ENCODE results near the gene PDE4B.

PDE4B gene

DNA sequence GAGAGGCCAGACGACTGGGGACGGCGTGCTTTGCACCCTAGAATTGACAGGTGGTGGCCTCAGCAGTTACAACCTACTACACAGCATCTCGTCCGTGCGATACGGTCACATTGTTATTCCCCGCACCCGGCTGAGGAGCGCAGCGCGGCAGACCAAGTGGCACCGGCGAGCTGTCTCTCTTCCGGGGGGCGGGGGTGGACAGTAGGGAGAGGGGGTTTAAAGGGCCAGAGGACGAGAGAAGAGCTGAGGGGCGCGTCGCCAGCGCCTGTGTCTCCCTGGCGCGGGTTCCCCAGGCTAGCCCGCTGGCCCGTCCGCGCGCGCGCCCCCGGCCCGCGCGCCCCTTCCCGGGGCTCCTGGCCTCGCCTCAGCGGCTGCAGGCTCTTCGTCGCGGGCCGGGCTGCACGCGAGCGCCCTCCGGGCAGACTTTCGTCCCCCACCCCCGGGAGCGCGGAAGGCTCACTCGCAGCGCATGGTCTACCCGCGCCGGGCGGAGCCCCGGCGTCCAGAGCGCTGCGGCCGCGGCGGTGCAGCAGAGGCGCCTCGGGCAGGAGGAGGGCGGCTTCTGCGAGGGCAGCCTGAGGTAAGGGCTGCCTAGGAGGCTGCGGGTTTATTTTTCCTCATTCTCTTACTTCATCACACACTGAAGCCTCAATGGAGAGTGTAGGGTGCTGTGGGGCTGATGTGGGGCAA is at the start of gene PDE4B:
TSS of gene PDE4B (plus strand) at position 227 of the 690 bp plus-strand sequence.
- no peak for DNase-seq (ENCODE audit: low read depth, low spot score)

DNA sequence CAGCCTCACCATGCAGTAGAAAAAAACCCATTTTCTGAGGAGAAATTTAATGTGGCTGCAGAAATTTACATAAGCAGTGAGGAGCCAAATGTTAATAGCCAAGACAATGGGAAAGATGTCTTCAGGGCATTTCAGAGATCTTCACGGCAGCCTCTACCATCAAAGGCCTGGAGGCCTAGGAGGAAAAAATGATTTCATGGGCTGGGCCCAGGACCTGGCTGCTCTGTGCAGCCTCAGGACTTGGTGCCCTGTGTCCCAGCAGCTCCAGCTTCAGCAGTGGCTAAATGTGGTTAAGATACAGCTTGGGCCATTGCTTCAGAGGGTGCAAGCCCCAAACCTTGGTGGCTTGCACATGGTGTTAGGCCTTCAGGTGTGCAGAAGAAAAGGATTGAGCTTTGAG is 48.0 kb upstream of the PDE4B start:
- DNase-seq (ENCODE audit: low read depth, low spot score): no peak

DNA sequence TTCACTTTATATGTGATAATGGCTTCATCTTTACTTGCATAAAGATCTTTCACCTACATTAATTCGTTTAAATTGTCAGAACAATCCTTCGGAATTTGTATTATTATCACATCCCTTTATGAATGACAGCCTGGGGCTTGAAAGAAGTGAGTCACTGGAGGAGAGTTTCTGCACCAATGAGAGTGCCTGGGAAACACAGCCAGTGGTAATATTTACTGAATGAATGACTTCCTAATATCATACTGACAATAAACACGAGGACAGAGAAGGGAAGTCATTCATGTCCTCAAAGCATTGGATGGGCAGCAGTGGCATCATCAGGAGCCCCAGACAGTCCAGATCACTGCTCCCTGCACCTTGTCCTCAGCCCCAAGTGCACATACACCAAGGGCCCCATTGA is 40.7 kb upstream of the PDE4B start:
- DNase-seq (ENCODE audit: low read depth, low spot score): no peak

DNA sequence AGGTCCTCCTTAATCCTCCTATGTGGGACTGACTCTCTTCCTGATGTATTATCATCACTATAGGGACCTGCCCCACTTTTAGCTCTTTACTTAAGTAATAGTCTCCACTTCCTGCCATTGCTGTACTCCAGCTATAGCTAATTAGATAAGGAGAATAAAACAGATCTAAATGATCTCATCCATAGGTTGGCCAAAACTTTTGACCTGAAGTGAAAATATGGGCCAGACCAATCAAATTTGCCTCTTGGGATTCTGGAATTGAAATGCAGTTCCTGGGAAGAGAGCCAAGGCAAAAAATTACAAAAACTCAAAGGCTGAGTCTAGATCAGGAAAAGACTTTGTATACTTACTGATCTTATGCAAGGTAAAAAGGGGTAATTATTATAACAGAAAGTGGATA is 36.1 kb upstream of the PDE4B start:
- no peak for DNase-seq (ENCODE audit: low read depth, low spot score)

DNA sequence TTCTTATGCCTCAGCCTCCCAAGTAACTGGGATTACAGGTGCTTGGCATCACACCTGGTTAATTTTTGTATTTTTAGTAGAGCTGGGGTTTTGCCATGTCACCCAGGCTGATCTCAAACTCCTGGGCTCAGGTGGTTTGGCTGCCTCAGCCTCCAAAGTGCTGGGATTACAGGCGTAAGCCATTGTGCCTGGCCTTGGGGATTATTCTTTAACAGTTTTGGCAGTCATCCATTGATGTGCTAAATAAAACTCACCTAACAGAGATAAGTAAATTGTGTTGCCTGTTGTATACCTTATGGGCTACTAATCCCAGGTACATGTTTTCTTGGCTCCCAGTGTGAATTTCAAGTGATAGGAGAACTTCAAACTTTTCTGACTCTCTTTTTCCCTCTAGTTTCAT is 35.2 kb upstream of the PDE4B start:
- no peak for DNase-seq (ENCODE audit: low read depth, low spot score)

DNA sequence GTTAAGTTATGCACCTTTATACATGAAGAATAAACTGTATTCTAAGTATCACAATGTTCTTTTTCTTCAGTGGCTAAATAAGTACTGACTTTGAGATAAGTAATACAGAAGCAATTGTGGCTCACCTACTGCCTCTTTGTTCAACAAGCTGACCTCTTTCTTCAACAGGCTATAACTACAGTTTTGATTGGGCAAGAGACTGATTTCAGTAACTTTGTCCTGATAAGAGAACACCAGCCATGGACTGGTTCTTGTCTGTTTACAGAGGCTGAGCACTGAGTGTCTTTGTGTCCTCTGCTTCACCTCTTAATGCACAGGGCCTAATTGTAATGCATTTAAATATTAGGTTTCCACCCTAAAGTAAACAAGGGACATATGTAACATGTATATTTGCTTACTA is 34.6 kb upstream of the PDE4B start:
- DNase-seq (ENCODE audit: low read depth, low spot score): no peak

DNA sequence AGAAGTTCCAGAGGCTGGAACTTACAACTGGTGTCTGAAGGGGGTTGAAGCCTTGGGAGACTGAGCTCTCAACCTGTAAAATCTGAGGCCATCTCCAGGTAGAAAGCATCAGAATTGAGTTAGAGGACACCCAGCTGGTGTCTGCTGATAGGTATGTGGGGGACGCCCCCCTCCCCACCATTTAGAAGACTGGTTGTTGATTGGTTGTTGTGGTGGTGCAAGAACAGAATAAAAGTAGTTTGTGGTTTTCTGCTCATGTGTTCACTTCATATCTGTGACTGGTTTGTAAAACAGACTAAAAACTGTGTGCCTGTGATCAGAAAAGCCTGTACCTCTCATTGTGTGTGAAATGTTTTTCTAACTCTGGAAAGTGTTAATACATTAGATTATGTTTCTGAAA is 33.2 kb upstream of the PDE4B start:
- no peak for DNase-seq (ENCODE audit: low read depth, low spot score)

DNA sequence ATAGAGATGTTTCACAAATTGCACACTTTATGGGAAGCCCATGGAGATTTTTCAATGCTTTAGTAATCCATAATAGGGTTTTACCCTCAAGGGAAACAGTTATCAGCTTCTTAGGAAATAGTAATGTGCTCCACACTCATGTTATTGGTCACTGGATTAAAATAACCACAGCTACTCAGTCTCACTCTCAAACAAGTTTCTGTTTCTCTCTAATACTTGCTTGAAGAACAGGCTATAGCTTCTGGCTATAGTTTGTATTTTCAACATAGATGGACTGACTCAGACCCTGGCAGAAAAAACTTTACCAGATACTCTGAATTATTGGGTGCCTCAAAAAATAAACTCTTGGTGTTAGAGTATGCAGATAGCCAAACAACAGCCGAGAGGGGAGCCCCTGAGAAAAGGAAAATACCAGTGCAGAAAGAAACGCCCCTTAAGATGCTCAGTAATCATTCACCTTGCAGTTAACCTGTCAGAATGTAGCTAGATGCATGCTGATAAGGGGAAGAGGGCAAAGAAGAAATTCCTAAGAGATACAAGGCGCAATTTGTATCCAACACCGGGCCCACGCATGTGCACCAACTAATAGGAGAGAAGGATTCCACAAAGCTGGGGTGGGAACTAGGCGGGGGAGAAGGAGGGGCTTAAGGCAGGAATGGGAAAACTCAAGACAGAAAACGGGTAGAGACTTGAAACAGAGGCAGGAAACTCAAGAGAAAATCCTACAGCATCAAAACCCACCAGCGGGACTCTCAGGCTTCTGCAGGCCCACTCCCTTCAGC is 30.4 kb upstream of the PDE4B start:
- DNase-seq (ENCODE audit: low read depth, low spot score): no peak

DNA sequence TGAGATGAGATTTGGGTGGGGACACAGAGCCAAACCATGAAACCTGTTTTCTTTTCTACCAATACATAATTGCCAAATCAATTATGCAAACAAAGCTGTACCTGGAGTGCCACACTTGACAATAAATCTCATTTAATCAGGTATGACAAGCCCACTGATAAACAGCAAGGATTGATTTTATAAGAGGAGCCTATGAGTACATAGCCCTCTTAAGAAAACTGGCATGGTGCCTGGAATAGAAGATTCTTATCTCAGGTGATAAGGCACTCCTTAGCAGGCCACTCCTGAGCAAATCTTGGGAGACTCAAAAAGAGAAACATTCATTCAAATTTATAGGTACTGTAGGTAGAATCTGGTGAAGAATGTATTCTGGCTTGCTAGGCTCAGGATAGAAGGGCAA is 28.6 kb upstream of the PDE4B start:
- no peak for DNase-seq (ENCODE audit: low read depth, low spot score)

DNA sequence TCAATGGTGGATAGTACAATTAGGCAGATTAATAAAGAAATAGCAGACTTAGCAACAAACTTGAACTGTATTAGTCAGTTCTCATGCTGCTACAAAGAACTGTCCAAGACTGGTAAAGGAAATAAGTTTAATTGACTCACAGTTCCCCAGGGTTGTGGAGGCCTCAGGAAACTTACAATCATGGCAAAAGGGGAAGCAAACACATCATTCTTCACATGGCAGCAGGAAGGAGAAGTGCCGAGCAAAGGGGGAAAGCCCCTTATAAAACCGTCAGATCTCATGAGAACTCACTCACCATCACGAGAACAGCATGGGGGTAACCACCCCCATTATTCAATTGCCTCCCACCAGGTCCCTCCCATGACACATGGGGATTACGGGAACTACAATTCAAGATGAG is 27.1 kb upstream of the PDE4B start:
- no peak for DNase-seq (ENCODE audit: low read depth, low spot score)

DNA sequence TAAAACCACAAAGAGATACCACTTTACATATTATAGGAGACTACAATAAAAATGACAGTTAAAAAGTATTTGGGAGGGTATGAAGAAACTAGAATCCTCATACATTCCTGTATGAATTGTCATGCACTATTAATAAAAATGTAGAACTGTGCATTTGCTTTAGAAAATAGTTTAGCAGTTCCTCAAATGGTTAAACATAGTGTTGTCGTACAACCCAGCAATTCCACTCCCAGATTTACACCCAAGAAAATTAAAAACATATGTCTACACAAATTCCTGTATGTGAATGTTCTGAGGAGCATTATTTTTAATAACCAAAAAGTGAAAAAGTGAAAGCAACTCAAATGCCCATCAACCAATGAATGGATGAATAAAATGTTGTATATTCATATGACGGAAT is 23.1 kb upstream of the PDE4B start:
- no peak for DNase-seq (ENCODE audit: low read depth, low spot score)

DNA sequence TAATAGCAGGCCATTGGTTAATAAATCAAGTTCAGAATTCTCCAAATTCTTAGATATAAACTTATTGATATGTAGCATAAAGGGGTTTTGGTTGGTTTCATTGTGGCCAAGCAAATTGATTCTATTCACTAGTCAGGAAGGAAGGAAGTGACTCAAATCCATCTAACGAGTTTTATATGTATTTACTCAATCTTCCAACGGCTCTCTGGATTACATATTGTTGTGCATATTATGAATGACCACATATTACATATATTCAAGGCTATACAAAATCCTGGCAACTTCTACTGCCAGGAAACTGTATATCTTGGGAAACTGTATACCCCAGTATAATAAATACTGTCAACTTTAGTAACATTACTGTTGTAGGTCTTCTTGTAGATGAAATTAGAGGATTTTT is 20.1 kb upstream of the PDE4B start:
- DNase-seq (ENCODE audit: low read depth, low spot score): no peak

DNA sequence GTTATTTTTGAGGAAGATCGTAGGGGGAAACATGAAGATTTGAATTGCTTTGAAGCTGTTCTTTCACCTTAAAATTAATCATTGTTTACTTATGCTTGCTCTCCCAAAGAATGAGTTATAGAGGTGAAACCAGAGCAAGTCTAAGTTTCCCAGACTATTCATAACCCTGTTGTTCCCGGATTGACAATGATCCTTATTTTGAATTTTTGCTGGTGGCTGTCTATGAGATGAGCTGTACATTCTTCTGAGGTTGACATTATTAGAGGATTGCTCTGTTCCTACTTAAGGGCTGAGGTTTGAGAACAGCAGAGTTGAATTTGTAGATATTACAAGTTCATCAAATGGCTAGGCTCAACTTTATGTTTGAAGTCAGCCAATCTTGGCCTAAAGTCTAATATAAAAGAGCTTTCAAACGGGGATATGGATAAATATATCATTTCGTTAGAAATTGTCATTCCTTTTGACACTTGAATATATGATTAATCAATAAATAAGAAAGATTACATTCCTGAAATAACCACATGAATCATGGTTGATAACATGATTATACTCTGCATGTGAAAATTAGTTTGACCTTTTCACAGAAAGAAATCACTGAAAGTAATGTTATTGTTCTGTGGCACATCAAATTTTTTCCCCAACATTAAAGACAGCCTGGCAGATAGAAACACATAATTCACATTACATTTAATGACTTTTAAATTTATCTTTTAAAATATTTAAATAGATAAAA is 19.1 kb upstream of the PDE4B start:
- no peak for DNase-seq (ENCODE audit: low read depth, low spot score)

DNA sequence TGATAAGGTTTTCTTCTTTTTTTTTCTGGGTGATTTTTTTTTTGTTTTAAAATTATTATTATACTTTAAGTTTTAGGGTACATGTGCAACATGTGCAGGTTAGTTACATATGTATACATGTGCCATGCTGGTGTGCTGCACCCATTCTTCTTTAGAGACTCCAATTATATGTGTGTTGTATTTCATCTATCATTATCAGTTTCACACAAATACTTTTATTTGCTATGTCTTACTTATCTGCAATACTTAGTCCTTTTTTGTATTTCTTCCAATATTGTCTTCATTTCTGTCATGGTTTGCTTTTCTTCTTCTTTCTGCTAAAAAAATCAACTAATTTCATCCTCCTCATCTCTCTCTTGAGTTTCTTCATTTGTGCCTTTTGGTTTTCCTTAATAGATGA is 3.9 kb upstream of the PDE4B start:
- DNase-seq (ENCODE audit: low read depth, low spot score): no peak

DNA sequence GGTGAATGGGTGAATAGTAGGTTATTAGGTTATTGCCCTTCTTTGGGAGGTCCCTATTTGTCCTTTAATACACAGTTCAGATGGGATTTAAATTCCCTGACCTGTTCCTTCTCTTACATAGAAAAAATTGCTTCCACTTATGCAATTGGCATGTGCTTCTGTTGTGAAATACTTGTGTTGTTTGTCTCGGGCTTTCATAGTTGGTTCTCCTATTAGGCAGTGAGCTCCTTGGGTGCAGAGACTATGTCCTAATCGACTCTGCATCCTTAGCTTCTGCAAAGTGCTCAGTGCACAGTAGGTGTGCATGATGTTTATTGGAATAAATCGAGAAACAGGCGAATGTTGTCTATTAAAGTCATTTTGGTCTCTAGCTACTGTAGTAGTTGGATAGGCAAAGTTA is 1.3 kb upstream of the PDE4B start:
- no peak for DNase-seq (ENCODE audit: low read depth, low spot score)

DNA sequence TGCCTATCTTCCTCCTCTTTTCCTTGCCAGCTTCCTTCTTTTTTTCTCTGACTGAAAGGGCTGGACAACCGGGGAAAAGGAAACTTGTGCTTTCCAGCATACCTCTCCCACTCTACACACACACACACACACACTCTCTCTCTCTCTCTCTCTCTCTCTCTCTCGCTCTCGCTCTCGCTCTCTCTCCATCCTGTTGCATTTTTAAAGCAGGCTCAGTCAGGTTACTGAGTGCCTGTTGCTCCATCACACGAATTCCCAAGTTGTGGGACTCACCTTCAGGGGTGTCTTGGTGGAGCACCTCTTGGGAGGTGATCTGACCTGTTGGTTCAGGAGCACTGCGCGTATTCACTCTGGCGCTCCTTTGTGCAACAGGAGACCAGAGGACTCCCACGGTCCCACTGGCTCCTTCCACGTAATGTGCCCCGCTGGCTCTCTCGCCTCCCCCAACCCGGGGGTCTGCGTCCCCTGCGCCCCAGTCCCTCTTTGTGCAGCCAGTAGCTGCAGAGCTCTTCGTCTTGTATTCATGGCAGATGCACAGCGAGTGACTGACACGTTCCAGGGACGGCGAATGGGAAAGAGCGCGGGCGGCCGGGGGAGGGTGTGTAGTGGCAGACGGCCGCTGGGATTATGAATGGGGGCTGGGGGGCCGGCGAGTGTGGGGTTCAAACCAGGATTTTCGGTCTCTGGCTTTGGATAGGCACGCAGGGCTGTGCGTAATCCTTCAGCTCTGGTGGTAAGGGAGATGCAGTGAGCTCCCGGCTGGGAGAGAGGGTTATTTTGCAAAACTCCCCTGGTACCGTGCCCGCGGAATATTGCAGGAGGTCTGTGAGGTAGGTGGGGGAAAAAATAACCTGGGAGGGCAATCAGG is 660 bp upstream of the PDE4B start:
- no peak for DNase-seq (ENCODE audit: low read depth, low spot score)

DNA sequence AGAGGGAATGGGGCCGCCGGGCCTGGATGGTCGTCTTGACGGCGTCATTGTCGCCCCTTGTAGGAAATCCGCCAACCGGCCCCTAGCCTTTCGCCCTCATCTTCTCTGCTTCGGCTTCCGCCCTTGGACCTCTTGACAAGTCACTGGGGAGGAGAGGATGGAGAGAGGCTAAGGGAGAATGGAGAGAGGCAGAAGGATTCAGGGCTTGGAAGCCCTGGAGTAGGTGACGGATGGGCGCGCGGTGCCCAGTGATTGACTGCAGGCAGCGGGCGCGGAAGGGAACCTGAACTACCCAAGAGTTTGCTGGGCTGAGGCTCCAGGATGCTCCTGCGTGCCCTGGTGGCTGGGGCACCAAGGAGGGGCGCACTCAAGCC is 651 bp downstream of the PDE4B start:
- no peak for DNase-seq (ENCODE audit: low read depth, low spot score)

DNA sequence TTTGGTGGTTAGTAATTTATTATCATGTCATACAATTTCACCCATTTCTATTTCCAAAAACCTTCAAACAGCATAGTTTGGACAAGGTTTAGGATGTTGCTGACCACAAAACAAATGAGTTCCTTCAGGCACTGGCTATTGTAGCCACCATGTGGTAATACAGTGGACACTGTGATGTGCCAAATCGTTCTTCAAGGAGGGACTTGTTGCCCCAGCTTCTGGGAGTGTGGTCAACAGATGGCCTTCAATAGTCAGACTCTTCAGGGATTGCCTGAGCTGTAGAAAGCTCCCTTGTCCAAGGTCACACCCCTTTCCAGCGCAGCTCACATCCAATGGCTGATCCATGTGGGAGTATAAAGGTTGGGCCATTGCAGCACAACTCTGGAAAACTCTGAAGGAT is 2.6 kb downstream of the PDE4B start:
- no peak for DNase-seq (ENCODE audit: low read depth, low spot score)

DNA sequence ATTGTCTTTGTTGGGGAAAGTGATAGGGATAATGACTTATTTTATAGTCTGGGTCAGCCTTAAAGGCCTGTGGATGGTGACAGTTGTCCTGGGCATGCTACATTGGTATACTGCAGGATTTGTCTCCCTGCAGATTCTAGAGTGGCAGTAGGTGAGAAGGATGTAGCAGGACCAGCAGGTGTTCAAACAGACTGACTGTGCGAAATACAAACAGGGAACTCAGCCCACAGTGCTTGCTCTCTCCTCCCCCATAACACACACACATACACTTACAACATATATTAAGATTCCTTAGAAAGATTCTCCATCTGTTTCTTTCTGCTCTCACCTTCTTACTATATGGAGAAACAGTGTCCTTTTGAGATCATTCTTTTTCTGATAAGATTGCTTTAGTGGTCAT is 6.9 kb downstream of the PDE4B start:
- DNase-seq (ENCODE audit: low read depth, low spot score): no peak

DNA sequence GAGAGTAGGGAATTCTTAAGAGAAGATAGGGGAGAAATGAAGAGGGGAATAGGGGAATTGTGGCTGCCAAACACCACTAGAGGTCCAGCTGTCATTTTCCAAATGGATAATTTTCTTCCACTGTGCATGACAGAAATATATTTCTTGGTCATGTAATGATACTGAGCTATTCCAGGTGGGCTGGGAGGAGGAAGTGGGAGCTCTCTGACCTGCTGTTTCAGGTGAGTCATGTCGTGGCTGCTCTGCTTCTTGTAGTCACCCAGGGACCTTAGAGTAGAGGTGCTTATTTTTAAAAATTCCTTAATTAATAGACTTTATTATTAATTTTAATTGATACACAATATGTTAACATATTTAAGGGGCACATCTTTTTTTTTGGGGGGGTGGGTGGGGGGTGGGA is 11.9 kb downstream of the PDE4B start:
- DNase-seq (ENCODE audit: low read depth, low spot score): no peak

DNA sequence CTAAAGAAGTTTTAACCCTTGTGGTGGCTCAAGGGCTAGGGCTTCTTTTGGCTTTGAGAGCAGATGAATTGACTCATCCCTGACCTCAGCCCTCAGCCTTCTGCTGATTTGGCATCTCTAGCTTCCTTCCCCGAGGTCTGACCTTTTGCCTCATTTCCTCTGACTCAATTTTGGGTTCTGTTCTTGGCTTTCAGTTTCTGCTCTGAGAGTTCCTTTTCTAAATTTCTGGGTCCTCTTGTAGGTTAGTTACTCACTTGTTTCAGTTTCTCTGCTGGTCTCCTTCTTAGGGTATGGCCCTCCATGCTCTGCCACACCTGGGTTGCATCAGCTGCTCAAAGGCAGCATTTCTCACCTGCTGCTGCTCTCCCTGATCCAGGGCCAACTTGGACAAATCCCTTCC is 19.4 kb downstream of the PDE4B start:
- no peak for DNase-seq (ENCODE audit: low read depth, low spot score)

DNA sequence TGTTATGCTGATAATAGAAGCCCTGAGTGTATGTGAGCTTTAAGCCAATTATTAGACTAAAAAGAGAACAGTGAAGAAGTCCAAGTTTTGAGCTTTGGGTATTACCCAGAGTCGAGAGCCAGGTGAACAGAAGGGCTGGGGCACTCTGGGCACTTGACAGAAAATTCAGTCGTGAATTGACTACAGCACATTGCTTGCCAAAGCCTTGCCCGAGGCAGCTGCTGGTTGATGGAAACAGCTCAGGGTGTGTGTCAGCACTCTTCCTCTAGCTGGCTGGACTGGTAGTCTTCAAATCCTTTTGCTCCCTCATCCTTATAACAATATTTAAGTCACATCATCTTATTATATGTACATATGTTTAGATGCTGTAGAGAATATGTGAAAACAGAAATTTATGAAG is 21.3 kb downstream of the PDE4B start:
- DNase-seq (ENCODE audit: low read depth, low spot score): no peak

Data from brain pericyte (primary cell).